ENCODE measurements around the gene CHN2. TPM values are rescaled to one million over a fixed set of nuclear protein-coding genes. Genes with fewer than 3 reads are reported as not detected.

CHN2 gene
- total RNA-seq, 1 donor from 2014 or later: 8.0 TPM

- Mint-ChIP-seq H3K9me3 (no peaks in the 10 kb centered on the region), H3K27me3 (ENCODE audit: low read depth) (no peaks in the 10 kb centered on the region), H3K4me3 (no peak overlapping the region), H3K4me1 (peaks cover 55% of the 10 kb centered on the region), H3K27ac (peak overlapping the region; percentile 89), H3K36me3 (no peaks in the 10 kb centered on the region)
- TF ChIP-seq, protein P1, sequence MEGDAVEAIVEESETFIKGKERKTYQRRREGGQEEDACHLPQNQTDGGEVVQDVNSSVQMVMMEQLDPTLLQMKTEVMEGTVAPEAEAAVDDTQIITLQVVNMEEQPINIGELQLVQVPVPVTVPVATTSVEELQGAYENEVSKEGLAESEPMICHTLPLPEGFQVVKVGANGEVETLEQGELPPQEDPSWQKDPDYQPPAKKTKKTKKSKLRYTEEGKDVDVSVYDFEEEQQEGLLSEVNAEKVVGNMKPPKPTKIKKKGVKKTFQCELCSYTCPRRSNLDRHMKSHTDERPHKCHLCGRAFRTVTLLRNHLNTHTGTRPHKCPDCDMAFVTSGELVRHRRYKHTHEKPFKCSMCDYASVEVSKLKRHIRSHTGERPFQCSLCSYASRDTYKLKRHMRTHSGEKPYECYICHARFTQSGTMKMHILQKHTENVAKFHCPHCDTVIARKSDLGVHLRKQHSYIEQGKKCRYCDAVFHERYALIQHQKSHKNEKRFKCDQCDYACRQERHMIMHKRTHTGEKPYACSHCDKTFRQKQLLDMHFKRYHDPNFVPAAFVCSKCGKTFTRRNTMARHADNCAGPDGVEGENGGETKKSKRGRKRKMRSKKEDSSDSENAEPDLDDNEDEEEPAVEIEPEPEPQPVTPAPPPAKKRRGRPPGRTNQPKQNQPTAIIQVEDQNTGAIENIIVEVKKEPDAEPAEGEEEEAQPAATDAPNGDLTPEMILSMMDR (IDR thresholded peaks at IDR 0.05; ENCODE audit: unreplicated experiment): no peak
- DNase-seq (ENCODE audit: low spot score in 2 of 2, unreplicated experiment in 2 of 2): no peak
Measured at GRCh38 chr7:29490094-29490607, 295.6 kb downstream of the CHN2 start.

DNA sequence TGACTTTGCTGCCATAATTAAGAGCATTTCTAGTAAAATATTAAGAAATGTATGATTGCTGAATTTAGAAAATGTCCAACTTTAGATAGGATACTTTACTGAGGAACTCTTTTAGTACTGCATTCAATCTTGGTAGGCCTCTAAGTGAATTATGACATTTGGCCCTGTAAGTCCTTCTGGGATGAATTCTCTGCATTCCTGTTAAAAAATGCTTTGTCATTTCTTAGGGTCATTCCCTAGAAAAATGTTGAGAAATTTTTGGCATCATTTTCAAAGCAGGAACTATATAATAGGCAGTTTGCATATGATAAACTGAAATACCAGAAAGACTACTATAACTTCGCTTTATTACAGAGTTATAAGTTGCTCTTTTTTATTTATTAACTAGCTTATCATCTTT is 299.8 kb downstream of the CHN2 start:
- Mint-ChIP-seq H3K9me3 (no peaks in the 10 kb centered on the region), H3K27ac (no peak overlapping the region), H3K36me3 (no peaks in the 10 kb centered on the region), H3K4me1 (peaks cover 36% of the 10 kb centered on the region), H3K27me3 (ENCODE audit: low read depth) (no peaks in the 10 kb centered on the region), H3K4me3 (no peak overlapping the region)
- TF ChIP-seq, protein P1 (IDR thresholded peaks at IDR 0.05; ENCODE audit: unreplicated experiment): no peak
- no peak for DNase-seq (ENCODE audit: low spot score in 2 of 2, unreplicated experiment in 2 of 2)

GRCh38 chr7:29495653-29496052 is 301.1 kb downstream of the CHN2 start:
- no peak overlapping the region for H3K4me3 Mint-ChIP-seq

GRCh38 chr7:29496355-29497020 is 301.9 kb downstream of the CHN2 start:
- H3K27me3 Mint-ChIP-seq (ENCODE audit: low read depth): no peaks in the 10 kb centered on the region

More at GRCh38 chr7:29495653-29496052, 301.1 kb downstream of the CHN2 start:
- TF ChIP-seq, protein P1 (IDR thresholded peaks at IDR 0.05; ENCODE audit: unreplicated experiment): no peak
- no peaks in the 10 kb centered on the region for H3K36me3 Mint-ChIP-seq
- H3K9me3 Mint-ChIP-seq: no peaks in the 10 kb centered on the region
- H3K4me1 Mint-ChIP-seq: peaks cover 28% of the 10 kb centered on the region
- H3K27me3 Mint-ChIP-seq (ENCODE audit: low read depth): no peaks in the 10 kb centered on the region
- peak overlapping the region; percentile 83 for H3K27ac Mint-ChIP-seq
- no peak for DNase-seq (ENCODE audit: low spot score in 2 of 2, unreplicated experiment in 2 of 2)

DNA sequence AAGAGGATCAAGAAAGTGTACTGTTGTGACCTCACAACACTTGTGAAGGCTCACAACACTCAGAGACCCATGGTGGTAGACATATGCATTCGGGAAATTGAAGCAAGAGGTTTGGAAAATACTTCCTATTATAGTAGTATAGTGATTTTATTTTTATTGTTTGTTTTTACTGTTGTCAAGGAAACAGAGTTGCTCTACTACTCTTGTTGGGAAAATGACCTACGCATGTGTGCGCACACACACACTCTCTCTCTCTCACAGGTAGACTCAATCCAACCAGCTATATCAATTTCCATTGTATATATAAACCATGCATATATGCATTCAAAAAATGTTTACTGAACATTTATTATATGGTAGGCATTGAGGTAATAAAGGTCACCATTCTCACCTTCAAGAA is 305.4 kb downstream of the CHN2 start:
- H3K27ac Mint-ChIP-seq: no peak overlapping the region
- TF ChIP-seq, protein P1 (IDR thresholded peaks at IDR 0.05; ENCODE audit: unreplicated experiment): no peak

More at GRCh38 chr7:29496355-29497020, 301.9 kb downstream of the CHN2 start:
- H3K9me3 Mint-ChIP-seq: no peaks in the 10 kb centered on the region
- peak overlapping the region; percentile 79 for H3K27ac Mint-ChIP-seq
- H3K4me1 Mint-ChIP-seq: peaks cover 28% of the 10 kb centered on the region
- H3K4me3 Mint-ChIP-seq: no peak overlapping the region
- TF ChIP-seq, protein P1 (IDR thresholded peaks at IDR 0.05; ENCODE audit: unreplicated experiment): no peak
- no peaks in the 10 kb centered on the region for H3K36me3 Mint-ChIP-seq
- DNase-seq (ENCODE audit: low spot score in 2 of 2, unreplicated experiment in 2 of 2): no peak

More for the DNA sequence above, 305.4 kb downstream of the CHN2 start:
- Mint-ChIP-seq H3K27me3 (ENCODE audit: low read depth) (no peaks in the 10 kb centered on the region), H3K4me3 (no peak overlapping the region), H3K9me3 (no peaks in the 10 kb centered on the region), H3K36me3 (no peaks in the 10 kb centered on the region), H3K4me1 (peaks cover 22% of the 10 kb centered on the region)
- no peak for DNase-seq (ENCODE audit: low spot score in 2 of 2, unreplicated experiment in 2 of 2)
